Activated B cell treated with CpG ODN at 0.5 μM for 24 hours (primary cell): ENCODE measurements around the gene PREP. TPM values are rescaled to one million over a fixed set of nuclear protein-coding genes. Genes with fewer than 3 reads are reported as not detected.

Source experiments
- ATAC-seq: fragments of 200-7000 bp; cut with Tn5 transposase; one replicate; pipeline ENCODE4 v1.10.0; 2021; ENCODE audit warnings: low read depth, mild to moderate bottlenecking, moderate library complexity
- CTCF ChIA-PET: fragments of 350-600 bp; sonication (Branson Sonifier 250); formaldehyde crosslinking; loops from one replicate; lab custom pipeline; 2021; ENCODE audit warnings: antibody characterized with exemption; lab: Charles Lee
- POLR2A ChIA-PET: fragments of 350-600 bp; sonication (Branson Sonifier 250); formaldehyde crosslinking; loops from one replicate; lab custom pipeline; 2021; ENCODE audit warnings: antibody characterized with exemption; lab: Charles Lee
- DNase-seq: peaks from one replicate; pipeline ENCODE4 v3.0.0; 2022
- H3K27ac Mint-ChIP-seq: one replicate; pipeline ENCODE4 v1.8.0; 2020; ENCODE audit warnings: mixed read lengths
- H3K27me3 Mint-ChIP-seq: one replicate; pipeline ENCODE4 v1.8.0; 2021; ENCODE audit warnings: mixed read lengths
- H3K36me3 Mint-ChIP-seq: one replicate; pipeline ENCODE4 v1.8.0; 2021; ENCODE audit warnings: low read depth, mixed read lengths
- H3K4me1 Mint-ChIP-seq: one replicate; pipeline ENCODE4 v1.8.0; 2021; ENCODE audit warnings: mixed read lengths
- H3K4me3 Mint-ChIP-seq: one replicate; pipeline ENCODE4 v1.8.0; 2020; ENCODE audit warnings: mild to moderate bottlenecking, mixed read lengths
- H3K9me3 Mint-ChIP-seq: one replicate; pipeline ENCODE4 v1.8.0; 2020; ENCODE audit warnings: mixed read lengths
- CTCF ChIP-seq: fragments of 200-600 bp; IDR thresholded peaks from one replicate; pipeline ENCODE4 v1.8.0; 2022; ENCODE audit warnings: antibody characterized with exemption, mild to moderate bottlenecking
- intact Hi-C: fragments of 100-400 bp; cut with micrococcal nuclease; formaldehyde crosslinking; loops from one replicate; pipeline ENCODE4 v1.15.1; 2024
- total RNA-seq: library from RNA; stranded (reverse); gene quantifications from 2 replicates; pipeline ENCODE4 v1.2.3, GENCODE V29; 2022

PREP gene
- total RNA-seq, 1 donor from 2014 or later: 31.1 TPM

DNA sequence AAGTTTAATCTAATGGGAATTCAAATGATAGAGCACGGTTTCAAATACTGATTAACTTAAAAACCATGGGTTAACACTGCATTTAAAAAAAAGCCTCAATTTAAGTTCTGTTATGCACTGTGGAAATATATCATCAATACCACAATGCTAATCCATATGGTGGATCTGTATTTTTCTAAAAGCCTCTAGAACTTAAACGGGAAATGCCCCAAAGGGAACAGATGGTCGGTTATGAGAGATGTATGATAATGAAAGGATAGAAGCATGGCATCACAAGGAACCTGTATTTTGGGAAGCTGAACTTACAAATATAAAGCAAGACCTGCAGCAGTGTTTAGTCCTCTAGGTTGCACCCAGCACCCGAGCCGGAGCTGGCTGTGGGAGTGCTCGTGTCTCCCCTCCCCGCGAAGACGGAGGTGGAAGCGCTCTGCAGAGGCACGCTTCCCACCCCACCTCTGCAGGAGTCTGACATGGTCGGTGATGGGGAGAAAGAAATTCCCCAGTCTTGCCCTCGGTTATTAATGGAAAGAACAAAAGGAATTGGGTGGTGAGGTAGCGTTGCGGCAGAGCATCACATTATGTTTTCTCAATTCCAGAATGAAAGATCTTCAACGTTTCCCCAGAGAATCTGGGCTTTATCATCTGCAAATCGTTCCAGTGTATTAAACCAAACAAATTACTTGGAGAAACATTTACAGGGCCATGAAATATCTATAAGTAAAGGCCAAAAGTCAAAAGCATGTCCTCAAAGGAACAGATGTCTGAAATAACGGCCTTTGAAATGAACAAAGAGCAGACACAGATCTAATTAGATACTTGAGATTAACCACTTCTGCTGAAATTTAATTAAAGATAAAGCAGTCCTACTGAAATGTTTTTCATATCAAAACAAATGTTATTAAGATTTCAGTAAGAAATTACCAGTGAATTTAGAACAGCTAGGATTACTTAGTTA is 120.0 kb downstream of the PREP start:
- DNase-seq (no peak), ATAC-seq (no peak)
- ChIA-PET CTCF (no interaction called here), POLR2A (no interaction called here)
- Mint-ChIP-seq H3K36me3 (peaks cover 83% of the 10 kb centered on the region), H3K4me3 (no peak overlapping the region), H3K27me3 (no peaks in the 10 kb centered on the region), H3K9me3 (no peaks in the 10 kb centered on the region), H3K4me1 (no peaks in the 10 kb centered on the region), H3K27ac (no peak overlapping the region)
- no peak for TF ChIP-seq CTCF
- intact Hi-C loops: no loop called here

DNA sequence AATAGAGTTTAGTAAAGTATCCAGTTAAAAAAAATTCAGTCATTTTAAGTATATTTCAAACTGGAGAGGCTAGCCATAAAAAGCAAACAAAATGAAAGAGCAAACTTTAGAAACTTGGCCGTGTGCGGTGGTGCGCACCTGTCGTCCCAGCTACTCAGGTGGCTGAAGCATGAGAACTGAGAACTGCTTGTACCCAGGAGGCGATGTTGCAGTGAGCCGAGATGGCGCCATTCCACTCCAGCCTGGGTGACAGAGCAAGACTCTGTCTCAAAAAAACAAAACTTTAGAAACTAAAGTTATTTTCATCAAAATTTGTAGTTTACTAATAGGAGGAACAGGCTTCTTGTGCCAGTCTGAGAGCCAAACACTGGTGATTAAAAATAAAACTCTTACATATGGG is 122.8 kb downstream of the PREP start:
- POLR2A ChIA-PET: no interaction called here
- TF ChIP-seq CTCF: no peak
- Mint-ChIP-seq H3K36me3 (peaks cover 86% of the 10 kb centered on the region), H3K27me3 (no peaks in the 10 kb centered on the region), H3K4me1 (no peaks in the 10 kb centered on the region), H3K4me3 (no peak overlapping the region), H3K9me3 (no peaks in the 10 kb centered on the region), H3K27ac (no peak overlapping the region)
- DNase-seq (no peak), ATAC-seq (no peak)
- CTCF ChIA-PET: no interaction called here
- intact Hi-C loops: no loop called here

- ChIA-PET POLR2A (no interaction called here), CTCF (no interaction called here)
- Mint-ChIP-seq H3K4me3 (no peak overlapping the region), H3K27ac (no peak overlapping the region), H3K27me3 (no peaks in the 10 kb centered on the region), H3K4me1 (no peaks in the 10 kb centered on the region), H3K9me3 (no peaks in the 10 kb centered on the region), H3K36me3 (peaks cover 80% of the 10 kb centered on the region)
- intact Hi-C loops: no loop called here
- TF ChIP-seq CTCF: no peak
- ATAC-seq (no peak), DNase-seq (no peak)
Observed at GRCh38 chr6:105279463-105279862, 123.4 kb downstream of the PREP start.

DNA sequence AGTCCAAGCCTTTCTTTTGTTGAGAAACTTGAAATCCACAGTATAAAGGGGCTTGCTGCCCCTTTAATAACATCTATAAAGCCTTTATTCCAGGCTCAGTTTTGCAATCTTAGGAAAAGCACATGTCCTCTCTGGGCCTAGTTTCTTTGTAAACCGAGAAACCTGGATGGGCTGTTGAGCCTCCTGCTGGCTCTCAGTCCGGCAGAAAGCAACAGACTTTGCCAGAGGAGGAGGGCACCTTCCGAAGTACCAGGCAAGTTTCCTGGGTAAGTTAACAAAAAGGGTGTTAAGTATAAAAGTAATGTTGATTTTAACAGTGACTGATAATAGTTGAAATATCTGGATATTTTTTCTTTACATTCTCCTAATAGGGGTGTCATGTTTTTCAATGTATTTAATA is 124.1 kb downstream of the PREP start:
- intact Hi-C loops: no loop called here
- no peak for TF ChIP-seq CTCF
- Mint-ChIP-seq H3K27ac (no peak overlapping the region), H3K27me3 (no peaks in the 10 kb centered on the region), H3K36me3 (peaks cover 74% of the 10 kb centered on the region), H3K9me3 (no peaks in the 10 kb centered on the region), H3K4me1 (no peaks in the 10 kb centered on the region), H3K4me3 (no peak overlapping the region)
- CTCF ChIA-PET: no interaction called here
- DNase-seq: no peak
- POLR2A ChIA-PET: no interaction called here
- no peak for ATAC-seq

- no peak for DNase-seq
- intact Hi-C loops: no loop called here
- Mint-ChIP-seq H3K4me1 (no peaks in the 10 kb centered on the region), H3K9me3 (no peaks in the 10 kb centered on the region), H3K27me3 (no peaks in the 10 kb centered on the region), H3K4me3 (no peak overlapping the region), H3K36me3 (peaks cover 67% of the 10 kb centered on the region), H3K27ac (no peak overlapping the region)
- no peak for ATAC-seq
- POLR2A ChIA-PET: no interaction called here
- no peak for TF ChIP-seq CTCF
- CTCF ChIA-PET: no interaction called here
Observed at GRCh38 chr6:105278035-105278434, 124.8 kb downstream of the PREP start.
